Erythroblast (primary cell): ENCODE measurements around the gene SLC26A1.
"Not testable (repeated sequence)": the region's sequence is repeated elsewhere in the genome, so short reads cannot be mapped to it uniquely, and the experiment has no call there.

Experiments
- DNase-seq, 2 experiments: peaks; one replicate each; lab custom pipeline; 2025; lab: John Stamatoyannopoulos, UW
- GATA1 ChIP-seq: IDR thresholded peaks from 2 replicates; pipeline ENCODE4 v1.6.1; 2011; ENCODE audit warnings: low read depth, mild to moderate bottlenecking, control low read depth, low read length, moderate library complexity
- POLR2A ChIP-seq: IDR thresholded peaks from 2 replicates; pipeline ENCODE4 v1.6.1; 2011; ENCODE audit warnings: mild to moderate bottlenecking, low read length

Gene SLC26A1

DNA sequence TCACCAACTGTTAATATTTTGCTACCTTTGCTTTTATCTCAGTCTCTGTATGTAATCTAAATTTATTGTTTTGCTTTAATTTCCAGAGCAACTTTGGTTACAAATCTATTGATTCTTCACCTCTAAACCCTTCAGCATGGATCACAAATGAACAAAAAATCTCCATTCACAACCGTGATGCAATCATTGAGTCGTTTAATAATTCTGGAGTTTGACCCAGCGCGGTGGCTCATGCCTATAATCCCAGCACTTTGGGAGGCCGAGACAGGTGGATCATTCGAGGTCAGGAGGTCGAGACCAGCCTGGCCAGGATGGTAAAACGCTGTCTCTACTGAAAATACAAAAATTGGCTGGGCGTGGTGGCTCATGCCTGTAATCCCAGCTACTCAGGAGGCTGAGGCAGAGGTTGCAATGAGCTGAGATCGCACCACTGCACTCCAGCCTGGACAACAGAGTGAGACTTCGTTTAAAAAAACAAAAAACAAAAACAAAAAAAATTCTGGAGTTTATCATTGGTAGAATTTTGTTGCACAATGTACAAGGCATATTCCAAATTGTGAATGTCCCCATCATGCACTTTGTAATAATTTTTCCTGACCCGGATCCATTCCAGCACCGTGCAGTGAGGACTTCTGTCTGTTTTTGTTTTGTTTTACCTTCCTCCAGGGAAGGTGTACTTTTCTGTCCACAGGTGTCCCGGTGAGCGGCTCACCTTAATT is 8.7 kb downstream of the SLC26A1 start:
- DNase-seq: no peak
- no peak for TF ChIP-seq POLR2A
- no peak for TF ChIP-seq GATA1

DNA sequence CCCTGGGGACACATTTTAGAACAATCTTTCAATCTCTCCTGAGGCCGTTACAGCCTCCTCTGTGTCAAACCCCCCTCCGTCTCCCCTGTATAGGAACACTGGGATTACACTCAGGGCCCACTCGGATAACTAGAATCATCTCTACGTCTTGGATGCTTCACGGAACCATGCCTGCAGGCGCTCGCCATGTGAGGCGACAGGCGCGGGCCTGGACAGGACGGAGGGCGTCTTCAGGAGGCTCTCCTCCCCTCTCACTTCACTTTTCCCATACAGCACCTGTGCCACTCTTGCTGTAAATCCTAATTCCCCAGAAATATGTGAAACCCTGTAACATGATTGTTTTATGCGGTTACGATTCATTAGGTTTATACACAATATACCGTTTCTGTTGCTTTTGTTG is 10.4 kb downstream of the SLC26A1 start:
- DNase-seq: no peak
- TF ChIP-seq POLR2A: no peak
- TF ChIP-seq GATA1: no peak

DNA sequence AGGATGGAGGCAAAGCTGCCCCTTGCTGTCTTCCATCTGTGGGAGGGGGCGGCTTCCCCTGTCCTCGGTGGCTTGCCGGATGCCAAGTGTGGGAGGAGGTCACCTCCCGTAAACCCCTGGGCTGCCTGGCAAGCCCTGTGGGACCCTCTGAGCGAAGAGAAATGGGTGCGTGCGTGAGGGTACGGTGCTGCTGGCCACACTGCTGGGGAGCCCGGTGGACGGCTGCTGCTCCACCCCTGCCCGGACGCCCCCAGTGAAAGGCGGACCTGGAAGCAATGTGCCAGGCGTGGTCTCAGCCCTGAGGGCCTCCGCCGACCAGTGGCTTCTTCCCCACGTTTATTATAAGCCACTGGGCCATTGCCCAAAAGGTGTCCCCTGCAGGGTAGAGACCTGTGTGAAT is 10.9 kb downstream of the SLC26A1 start:
- DNase-seq: no peak
- TF ChIP-seq GATA1 (no peak), POLR2A (no peak)

DNA sequence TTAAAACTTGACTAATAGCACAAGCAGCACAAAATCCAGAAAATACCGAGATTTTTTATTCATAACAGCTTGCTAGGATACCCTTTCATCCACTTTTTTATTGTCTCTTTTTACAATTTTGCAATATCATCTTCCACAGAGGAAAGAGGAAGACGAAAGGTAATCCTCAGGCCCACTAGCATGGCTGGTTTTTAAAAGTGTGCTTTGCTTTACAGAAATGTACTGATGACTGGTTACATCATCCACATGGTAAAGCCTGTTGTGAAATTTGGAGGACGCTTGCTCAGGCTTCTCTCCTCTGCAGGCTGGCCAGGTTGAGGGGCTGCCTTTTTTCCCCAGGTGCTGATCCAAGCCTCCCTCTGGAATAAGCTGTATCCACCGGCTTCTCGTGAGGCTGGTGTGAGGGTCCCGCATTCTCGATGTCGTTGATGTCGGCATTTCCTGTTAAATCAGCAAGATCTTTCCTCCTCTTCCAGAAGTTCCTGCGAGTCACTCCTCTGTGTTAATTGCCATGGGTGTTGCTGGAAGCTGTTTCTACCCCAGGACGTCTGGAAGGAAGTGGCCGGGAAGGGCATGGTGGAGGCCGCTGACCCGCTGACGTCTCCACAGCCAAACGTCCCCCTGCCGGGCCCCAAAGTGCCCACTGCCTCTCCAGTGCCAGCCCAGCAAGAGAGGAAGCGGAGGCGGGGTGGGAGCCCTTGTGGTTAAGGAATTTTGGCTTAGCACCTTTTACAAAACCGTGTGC is 14.1 kb downstream of the SLC26A1 start:
- no peak for TF ChIP-seq GATA1
- no peak for TF ChIP-seq POLR2A
- peak in 1 of 2 experiments; percentile 34 for DNase-seq

DNA sequence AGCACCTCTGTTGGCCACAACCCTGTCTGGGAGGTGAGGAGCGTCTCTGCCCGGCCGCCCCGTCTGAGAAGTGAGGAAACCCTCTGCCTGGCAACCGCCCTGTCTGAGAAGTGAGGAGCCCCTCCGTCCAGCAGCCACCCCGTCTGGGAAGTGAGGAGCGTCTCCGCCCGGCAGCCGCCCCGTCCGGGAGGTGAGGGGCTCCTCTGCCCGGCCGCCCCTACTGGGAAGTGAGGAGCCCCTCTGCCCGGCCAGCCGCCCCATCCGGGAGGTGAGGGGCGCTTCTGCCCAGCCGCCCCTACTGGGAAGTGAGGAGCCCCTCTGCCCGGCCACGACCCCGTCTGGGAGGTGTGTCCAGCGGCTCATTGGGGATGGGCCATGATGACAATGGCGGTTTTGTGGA is 17.2 kb downstream of the SLC26A1 start:
- not testable (repeated sequence) for DNase-seq

DNA sequence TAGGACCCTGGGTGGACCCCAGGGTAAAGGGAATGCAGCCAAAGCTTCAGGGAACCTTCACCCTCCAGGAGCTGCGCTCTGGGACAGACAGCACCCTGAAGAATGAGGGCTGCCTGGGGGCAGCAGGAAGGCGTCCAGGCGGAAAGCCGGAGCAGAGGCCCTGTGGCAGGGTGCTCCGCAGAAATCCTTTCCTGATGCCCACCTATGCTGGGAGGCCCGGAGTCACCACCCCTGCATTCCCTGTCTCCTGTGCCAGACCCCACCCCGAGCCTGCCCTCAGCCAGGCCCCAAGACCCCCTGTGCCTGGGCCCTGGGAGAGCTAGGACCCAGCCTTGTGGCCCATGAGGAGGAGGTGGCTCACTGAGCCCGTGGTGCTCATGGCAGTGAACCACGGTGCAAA is 18.5 kb downstream of the SLC26A1 start:
- no peak for DNase-seq
- TF ChIP-seq POLR2A (no peak), GATA1 (no peak)

DNA sequence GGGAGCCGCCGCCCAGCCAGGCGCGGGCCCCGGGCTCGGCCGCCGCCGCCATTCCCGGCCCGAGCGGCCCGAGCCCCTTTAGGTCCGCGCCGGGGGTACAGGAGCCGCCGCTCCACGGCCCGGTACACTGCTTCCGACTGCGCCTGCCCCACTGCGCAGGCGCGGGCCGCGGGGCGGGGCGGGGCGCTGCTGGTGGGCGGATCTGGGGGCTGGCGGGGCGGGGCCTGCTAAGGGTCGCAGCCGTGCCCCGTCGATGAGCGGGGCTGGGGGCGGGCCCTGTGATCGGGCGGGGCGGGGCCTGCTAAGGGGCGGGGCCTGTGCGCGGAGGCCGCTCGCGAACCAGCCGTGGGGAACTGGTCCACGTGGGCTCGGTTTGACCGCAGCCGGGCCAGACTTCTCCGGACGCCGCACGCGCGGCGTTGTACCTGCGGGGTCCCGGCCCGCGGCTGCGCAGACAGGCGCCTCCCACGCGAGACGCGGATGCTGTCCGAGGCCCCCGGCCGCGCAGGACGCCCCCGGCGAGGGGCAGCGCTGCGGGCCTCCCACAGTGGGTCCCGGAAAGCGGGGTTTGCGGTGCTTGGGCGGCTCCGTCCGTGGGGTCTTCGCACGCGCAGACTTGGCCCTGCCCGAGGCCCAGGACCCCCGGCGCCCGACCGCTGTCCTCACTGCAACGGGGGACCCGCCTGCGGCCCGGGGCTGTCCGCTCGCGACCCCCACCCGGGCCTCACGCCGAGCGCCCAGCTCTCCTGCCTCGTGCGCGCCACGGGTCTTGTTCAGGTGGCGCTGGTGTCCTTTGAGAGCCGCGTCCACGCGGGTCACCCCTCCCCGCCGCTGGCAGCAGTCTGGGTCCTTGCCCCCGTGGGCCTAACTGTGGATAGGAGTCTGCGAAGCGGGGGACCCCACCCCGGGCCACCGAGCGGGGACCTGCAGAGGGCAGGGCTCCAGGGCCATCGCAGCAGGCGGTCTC is 19.5 kb downstream of the SLC26A1 start, which contains the start of gene DGKQ:
TSS of gene DGKQ (minus strand) at position 139 of the 967 bp plus-strand sequence. CDS start at position 52, 87 bp downstream.
- TF ChIP-seq GATA1 (no peak), POLR2A (no peak)

DNA sequence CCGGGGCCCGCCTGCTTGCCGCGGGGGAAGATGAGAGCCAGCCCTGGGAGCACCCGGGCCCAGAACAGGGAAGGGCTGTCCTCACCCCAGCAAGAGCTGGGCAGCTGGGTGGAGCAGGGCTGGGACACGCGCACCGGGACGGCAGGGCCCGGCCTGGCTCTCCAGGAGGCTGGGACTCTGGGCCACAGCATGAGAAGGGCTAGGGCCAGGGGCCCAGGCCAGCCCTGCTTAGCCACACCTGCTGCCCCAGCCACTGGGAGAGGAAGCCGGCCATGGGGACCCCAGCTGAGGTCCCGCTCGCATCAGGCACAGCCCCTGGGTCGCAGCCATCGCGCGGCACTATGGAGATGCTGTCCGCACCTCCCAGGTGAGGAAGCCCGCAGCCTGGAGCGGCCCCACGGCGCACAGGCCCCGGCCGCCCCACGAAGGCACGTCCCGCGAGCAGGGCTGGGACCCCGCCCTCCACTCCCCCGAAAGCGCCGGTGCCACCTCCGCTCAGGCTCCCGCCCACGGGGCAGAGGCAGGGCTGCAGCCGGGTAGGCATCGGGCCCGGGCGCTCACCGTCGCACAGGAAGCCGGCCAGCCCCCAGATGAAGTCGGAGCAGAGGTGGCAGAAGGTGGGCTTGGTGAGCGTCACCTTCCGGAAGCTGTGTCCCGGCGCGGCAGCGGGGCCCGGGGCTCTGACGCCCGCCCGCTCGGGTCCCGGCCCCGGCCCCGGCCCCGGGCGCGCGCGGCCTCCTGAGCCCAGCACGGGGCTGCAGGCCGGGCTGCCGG is 20.4 kb downstream of the SLC26A1 start:
- DNase-seq: peak; percentile 45 to 62
- TF ChIP-seq POLR2A: no peak
- no peak for TF ChIP-seq GATA1

More for the DNA sequence above, 19.5 kb downstream of the SLC26A1 start, which contains the start of gene DGKQ:
- peak; percentile 87 to 94 for DNase-seq

DNA sequence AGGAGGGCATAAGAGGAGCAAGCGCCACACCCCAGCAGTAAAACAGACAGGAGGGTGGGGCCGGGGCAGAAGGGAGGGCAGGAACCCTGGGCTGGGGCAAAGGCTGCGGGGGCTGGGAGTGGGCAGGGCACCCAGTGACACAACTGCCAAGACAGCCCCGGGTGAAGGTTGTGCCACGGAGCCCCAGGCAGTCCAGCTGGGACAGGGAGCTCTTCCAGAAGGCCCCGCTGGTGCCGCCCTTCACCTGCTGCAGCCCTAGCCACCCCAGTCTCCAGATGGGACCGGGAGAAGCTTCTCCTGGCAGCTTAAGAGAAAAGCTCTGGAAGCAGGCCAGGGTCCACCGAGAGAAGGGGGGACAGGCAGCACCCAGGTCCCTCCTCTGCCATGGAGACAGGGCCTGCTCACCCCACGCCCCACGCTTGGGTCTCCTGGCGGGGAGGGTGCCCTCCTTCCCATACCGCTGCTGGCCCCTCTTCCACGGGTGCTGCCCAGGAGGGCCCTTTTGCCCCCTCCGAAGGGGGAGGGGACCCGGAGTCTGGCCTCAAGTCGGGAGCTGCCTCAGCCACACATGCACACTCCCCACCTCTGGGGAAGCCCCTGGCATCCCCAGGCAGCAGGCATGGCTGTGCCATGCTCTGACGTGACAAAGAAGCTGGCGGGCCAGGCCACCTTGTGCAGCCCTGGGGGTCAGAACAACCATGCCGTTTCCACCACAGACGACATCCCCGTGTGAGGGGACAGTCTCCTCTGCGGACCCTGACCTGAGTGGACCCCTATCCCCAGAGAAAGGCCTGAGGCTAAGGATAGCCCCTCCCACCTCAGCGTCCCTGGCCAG is 21.3 kb downstream of the SLC26A1 start:
- no peak for TF ChIP-seq GATA1
- TF ChIP-seq POLR2A: no peak
- DNase-seq: no peak

DNA sequence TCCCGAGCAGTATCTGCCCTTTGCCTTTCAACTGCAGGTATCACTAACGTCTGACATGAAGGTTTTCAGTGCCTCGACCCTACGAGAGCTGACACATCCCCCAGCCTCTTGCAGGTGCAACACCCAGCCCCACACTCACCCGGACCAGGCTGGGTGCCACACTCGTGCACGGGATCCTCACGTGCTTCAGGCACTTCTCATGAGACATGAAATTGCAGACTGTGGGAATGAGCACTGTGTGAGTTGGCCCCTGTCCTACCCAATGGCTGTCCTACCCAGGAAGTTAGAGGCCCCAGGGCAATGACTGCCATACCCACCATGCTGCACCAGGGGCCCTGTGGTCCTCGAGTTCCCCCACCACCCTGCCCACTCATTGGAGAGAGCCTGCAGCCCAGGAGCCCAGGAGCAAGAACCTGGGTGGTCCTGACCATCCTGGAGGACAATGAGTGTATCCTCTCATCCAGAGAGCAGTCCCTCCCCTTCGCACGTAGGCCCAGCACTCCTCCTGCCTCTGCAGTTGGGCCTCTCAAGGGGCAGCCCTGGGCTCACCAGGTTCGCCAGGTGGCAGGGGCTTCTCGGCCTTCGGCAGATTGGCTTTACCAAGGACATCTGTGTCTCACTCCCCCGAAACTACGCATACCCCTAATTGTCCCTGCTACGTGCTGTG is 22.2 kb downstream of the SLC26A1 start:
- no peak for TF ChIP-seq POLR2A
- TF ChIP-seq GATA1: no peak
- no peak for DNase-seq

DNA sequence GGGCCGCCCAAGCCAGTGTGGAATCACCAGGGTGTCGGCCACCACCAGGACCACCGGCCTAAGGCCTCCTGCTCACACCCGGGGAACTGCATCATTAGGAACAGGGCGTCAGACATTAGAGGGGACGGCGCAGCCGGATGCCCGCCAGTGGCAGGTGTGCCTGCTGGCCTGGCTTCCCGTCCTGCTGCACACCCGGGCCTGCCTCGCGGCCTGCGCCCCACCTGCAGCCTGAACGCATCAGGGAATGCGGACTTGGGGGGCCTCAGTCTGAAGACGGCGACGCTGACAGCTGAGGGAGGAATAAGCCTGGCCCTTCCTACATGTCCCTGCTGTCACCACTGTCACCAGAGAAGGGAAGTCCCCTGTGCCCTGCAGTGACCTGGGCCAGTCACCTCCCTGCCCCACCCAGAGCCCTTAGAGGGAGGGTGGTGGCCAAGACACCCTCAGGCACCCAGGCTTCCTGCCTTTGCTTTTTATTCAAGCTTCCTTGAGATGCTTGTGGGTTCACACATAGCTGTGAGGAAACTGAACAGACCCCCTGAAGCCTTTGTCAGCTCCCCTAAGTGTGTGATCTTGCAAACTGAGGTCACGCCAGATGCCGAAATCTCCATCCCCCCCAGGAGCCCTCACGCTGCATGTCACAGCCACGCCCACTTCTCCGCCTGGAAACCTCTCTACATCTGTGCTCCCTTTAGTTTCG is 23.0 kb downstream of the SLC26A1 start:
- peak in 1 of 2 experiments; percentile 31 for DNase-seq
- TF ChIP-seq GATA1 (no peak), POLR2A (no peak)
